Adrenal gland (tissue), 5 donors: ENCODE results near the gene GLIS2.

Experiments
- CTCF ChIP-seq, 6 experiments: fragments of 450-650 bp in 4 of 6; fragments of 200-600 bp in 2 of 6; sonication (generic) in 1 of 6; IDR thresholded peaks; 1 replicate in 5 of 6; 2 replicates in 1 of 6; pipeline versions ENCODE4 v1.5.1 to v1.8.0; 2016 to 2021; ENCODE audit warnings: antibody characterized with exemption in 6 of 6, mild to moderate bottlenecking in 2 of 6, moderate library complexity in 1 of 6
- POLR2A ChIP-seq, 2 donors: fragments of 450-650 bp; IDR thresholded peaks; one replicate each; pipeline ENCODE4 v1.6.1; 2017; ENCODE audit warnings: antibody characterized with exemption in 2 of 2, mild to moderate bottlenecking in 2 of 2, moderate library complexity in 1 of 2
- donor health status: DM: no; HTN: no; CAD: no.

GRCh38 chr16:4317532-4318450, 1.9 kb downstream of the GLIS2 start:
- no peak for TF ChIP-seq CTCF (IDR thresholded peaks at IDR 0.05)
- TF ChIP-seq POLR2A (IDR thresholded peaks at IDR 0.05) = no peak
